Jurkat, Clone E6-1 (cell line): ENCODE data around the gene RBPJ.
"Not testable (repeated sequence)": the region's sequence is repeated elsewhere in the genome, so short reads cannot be mapped to it uniquely, and the experiment has no call there.

Experiments
- DNase-seq: peaks from one replicate; pipeline ENCODE4 v3.0.0-alpha.2; 2011; ENCODE audit warnings: low read depth, low spot score
- H3K4me3 ChIP-seq: 2 replicates; pipeline ENCODE4 v1.5.1; 2011; ENCODE audit warnings: mild to moderate bottlenecking, low read length, control low read depth, moderate library complexity

RBPJ gene

GRCh38 chr4:26365537-26366150, 44.8 kb downstream of the RBPJ start:
- no peak for DNase-seq
- no peak overlapping the region for H3K4me3 ChIP-seq

GRCh38 chr4:26367811-26368210, 47.0 kb downstream of the RBPJ start:
- no peak for DNase-seq

DNA sequence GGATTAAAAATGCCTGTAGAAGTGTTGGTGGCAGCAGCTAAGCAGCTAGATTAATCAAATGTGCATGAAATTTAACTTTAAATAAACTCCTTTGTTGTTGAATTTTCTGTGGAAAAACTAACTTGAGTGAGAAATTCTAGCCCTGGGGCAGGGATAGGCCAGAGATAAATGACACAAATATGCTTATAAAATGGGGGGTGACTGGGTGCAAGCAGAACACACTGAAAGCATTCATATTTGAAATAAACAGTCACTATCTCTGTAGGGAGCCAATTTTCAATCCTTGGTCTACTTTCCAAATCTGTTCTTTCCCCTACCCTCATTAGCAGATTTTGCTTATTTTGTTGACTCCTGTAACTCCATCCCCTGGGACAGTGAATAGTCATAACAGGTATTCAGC, 47.9 kb downstream of the RBPJ start:
- no peak for DNase-seq
- no peak overlapping the region for H3K4me3 ChIP-seq

More at GRCh38 chr4:26367811-26368210, 47.0 kb downstream of the RBPJ start:
- H3K4me3 ChIP-seq, result no peak overlapping the region

GRCh38 chr4:26369132-26369531, 48.3 kb downstream of the RBPJ start:
- no peak for DNase-seq
- H3K4me3 ChIP-seq, result no peak overlapping the region

DNA sequence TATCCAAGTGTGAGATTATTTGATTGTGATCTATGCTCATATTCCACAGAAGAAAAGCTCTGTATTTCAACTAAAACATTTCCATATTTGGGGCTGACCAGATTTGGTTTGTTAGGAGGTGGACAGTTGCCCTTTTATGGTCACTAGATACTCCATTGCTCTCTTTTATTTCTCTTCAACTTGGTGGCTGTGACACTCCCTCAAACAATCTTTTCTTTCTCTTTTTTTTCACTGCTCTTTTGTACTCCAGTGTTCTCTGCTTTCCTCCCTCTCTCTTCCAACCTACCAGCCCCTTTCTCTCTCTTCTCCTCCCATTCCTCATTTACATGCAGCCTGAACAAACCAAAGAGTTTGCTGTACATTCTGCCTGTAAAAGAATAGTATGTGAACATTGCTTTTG, 48.8 kb downstream of the RBPJ start:
- no peak for DNase-seq

DNA sequence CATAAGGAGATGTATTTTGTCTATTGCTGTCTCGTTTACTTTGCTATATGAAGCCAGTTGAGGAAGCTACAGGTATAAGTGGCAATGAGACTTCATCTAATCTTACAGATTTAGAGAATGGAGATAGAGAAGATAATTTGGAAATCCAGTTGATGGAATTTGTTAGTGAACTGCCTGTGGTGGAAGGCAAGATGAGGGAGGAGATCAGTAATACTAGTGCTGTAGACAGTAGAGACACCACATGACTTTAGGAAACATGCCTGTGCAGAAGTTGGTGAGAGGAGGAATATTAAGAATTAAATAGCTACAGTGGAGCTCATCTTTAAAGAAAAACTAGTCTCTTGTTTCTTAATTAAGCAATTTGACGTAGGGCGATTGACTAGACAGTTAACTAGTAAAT, 51.3 kb downstream of the RBPJ start:
- DNase-seq, result no peak
- H3K4me3 ChIP-seq, result no peak overlapping the region

More for the DNA sequence above, 48.8 kb downstream of the RBPJ start:
- no peak overlapping the region for H3K4me3 ChIP-seq

- peak; percentile 95 for DNase-seq
- H3K4me3 ChIP-seq, result no peak overlapping the region
These were observed 51.8 kb downstream of the RBPJ start for GRCh38 chr4:26372525-26373172.

- no peak overlapping the region for H3K4me3 ChIP-seq
- DNase-seq, result no peak
These were observed 54.7 kb downstream of the RBPJ start for GRCh38 chr4:26375551-26375950.

DNA sequence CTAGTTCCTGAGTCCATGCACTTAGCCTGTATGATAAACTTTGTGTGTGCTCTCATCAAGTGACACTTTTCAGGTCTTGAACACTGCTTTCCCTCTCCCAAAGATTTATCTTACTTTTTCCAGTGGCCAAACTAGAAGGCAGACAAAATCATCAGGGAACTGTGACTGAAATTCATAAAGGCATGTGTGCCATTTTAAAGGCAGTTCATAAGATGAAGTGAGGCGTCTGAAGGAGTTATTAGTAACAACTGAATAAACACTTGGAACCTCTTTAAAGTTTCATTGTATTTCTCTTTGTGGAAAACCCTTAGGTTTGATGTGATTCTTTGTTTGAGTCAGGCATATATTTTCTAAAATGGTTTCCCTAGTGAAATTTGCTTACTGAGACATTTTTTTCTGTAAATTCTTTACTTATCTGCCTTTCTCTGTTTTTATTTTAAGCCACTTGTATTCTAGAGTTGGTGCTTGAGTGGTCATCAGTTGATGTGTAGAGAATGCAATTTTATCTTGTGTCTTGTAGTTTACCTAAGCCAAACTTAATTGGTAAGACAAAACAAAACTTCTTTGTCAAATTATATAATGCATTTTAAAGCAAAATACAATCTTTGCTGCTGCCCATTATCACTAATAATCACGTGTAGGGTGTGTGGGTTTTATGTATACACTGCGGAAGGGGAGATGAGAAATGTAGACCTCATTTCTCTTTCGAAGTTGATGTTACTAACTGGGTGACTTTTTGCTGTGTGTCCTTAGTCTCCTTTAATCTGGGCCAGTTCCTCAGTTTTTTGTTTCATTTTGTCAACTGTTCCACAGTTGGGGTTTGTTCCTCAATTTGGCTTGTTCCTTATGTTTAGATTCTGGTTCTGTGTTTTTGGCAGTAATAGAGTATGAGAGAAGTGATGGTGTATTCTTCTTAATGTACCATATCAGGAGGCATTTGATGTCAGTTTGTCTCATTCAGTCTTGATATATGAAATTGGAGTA, 56.8 kb downstream of the RBPJ start:
- no peak for DNase-seq
- H3K4me3 ChIP-seq, result no peak overlapping the region

- no peak for DNase-seq
- no peak overlapping the region for H3K4me3 ChIP-seq
These were observed 59.0 kb downstream of the RBPJ start for GRCh38 chr4:26379837-26380236.

- DNase-seq, result no peak
- no peak overlapping the region for H3K4me3 ChIP-seq
These were observed 59.9 kb downstream of the RBPJ start for GRCh38 chr4:26380740-26381139.

- DNase-seq, result no peak
- H3K4me3 ChIP-seq, result no peak overlapping the region
These were observed 63.7 kb downstream of the RBPJ start for GRCh38 chr4:26384380-26385057.

DNA sequence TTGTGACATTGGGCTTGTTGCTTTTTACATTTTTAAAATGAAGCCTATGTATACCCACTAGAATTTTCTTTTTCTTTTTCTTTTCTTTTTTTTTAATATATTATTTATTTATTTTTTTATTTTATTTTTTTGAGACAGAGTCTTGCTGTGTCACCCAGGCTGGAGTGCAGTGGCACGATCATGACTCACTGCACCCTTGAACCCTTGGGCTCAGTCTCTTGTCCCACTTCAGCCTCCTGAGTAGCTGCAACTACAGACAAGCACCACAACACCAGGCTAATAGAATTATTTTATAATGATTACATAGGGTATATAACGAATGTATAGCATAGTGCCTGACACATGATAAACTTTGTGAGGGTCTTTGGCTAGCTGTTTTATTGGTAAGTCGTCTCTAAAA, 64.9 kb downstream of the RBPJ start:
- no peak for DNase-seq
- no peak overlapping the region for H3K4me3 ChIP-seq

DNA sequence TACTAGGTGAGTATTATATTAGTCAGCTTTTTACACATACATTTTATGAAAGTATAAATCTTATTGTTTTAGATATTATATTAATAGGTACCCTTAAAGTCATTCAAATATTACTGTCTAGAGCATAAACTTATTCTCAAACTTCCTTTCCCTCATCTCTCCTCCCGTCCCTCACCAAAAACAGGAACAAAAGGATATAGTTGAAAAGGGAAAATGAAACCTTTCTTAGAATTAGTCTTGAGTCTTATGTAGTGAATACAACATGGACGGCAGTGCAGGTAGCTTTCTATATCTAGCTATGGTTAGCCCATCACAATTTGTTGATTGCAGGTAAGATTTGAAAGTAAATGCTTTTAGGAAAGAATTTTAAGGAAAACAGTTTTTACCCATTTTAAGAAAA, 65.6 kb downstream of the RBPJ start:
- no peak overlapping the region for H3K4me3 ChIP-seq
- no peak for DNase-seq

DNA sequence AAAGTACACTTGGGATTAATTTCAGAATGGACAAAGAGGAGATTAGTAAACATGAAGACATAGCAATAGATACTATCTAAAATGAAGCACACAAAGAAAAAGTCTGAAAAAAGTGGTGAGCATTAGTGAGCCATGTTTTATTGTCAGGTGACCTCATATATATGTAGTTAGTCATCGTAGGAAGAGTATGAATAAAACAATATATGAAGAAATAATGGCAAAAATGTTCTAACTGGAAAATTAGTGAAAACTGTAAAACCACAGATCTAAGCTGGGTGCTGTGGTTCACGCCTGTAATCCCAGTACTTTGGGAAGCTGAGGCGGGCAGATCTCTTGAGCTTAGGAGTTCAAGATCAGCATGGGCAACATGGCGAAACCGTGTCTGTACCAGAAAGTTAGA, 67.9 kb downstream of the RBPJ start:
- no peak overlapping the region for H3K4me3 ChIP-seq
- no peak for DNase-seq

GRCh38 chr4:26397086-26397485, 76.3 kb downstream of the RBPJ start:
- H3K4me3 ChIP-seq, result no peak overlapping the region

GRCh38 chr4:26400132-26400531, 79.3 kb downstream of the RBPJ start:
- no peak for DNase-seq
- no peak overlapping the region for H3K4me3 ChIP-seq

More at GRCh38 chr4:26397086-26397485, 76.3 kb downstream of the RBPJ start:
- DNase-seq, result no peak

GRCh38 chr4:26402017-26402416, 81.2 kb downstream of the RBPJ start:
- H3K4me3 ChIP-seq, result not testable (repeated sequence)

DNA sequence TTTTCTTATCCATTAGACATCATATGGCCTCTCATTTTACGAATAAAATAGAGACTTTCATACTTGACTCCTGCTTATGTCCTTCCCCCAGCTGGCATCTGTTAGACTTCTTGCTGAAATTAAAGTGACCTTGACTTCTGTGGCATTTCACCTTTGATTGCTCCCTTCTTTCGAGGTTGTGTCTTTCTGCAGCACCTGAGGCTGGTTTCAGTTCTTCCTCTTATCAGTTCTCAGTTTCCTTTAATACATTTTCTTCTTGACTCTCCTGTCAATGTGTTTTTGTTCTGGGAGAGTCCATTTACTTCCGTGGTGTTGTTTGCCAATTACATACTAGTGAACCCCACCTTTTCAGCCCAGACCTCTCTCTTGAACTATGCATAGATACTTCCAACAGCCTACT, 81.6 kb downstream of the RBPJ start:
- H3K4me3 ChIP-seq, result no peak overlapping the region
- DNase-seq, result no peak

More at GRCh38 chr4:26402017-26402416, 81.2 kb downstream of the RBPJ start:
- DNase-seq, result not testable (repeated sequence)
